Mesenchymal stem cell (in vitro differentiated cells and primary cell): ENCODE data around the gene FXYD1. TPM values are rescaled to one million over a fixed set of nuclear protein-coding genes. Genes with fewer than 3 reads are reported as not detected.
A peak's percentile ranks its signal among the peaks of the same experiment; 100 is the strongest.

Source experiments
- DNase-seq: peaks from one replicate; pipeline ENCODE4 v3.0.0-alpha.2; 2013
- H2AFZ ChIP-seq: one replicate; pipeline ENCODE4 v1.6.1; 2013; ENCODE audit warnings: low read depth, mild to moderate bottlenecking, control low read depth, inconsistent platforms, low read length, moderate library complexity
- H2AK5ac ChIP-seq: 2 replicates; pipeline ENCODE4 v1.6.1; 2013; ENCODE audit warnings: low read length, moderate library complexity, mild to moderate bottlenecking, inconsistent platforms; ENCODE audit not compliant: severe bottlenecking
- H2BK120ac ChIP-seq: one replicate; pipeline ENCODE4 v1.6.1; 2013; ENCODE audit warnings: low read depth, mild to moderate bottlenecking, inconsistent platforms, low read length, moderate library complexity
- H2BK12ac ChIP-seq, 2 experiments: one replicate each; pipeline ENCODE4 v1.6.1; 2013; ENCODE audit warnings: inconsistent platforms in 2 of 2, low read length in 2 of 2, mild to moderate bottlenecking in 2 of 2, moderate library complexity in 2 of 2, control low read depth in 1 of 2
- H2BK15ac ChIP-seq: one replicate; pipeline ENCODE4 v1.6.1; 2013; ENCODE audit warnings: mild to moderate bottlenecking, low read depth, inconsistent platforms; ENCODE audit not compliant: poor library complexity, severe bottlenecking
- H2BK5ac ChIP-seq: 2 replicates; pipeline ENCODE4 v1.6.1; 2013; ENCODE audit warnings: low read depth, mild to moderate bottlenecking, low read length, control low read depth, inconsistent platforms; ENCODE audit not compliant: poor library complexity, severe bottlenecking
- H3K14ac ChIP-seq, 2 experiments: one replicate each; pipeline ENCODE4 v1.6.1; 2013; ENCODE audit warnings: inconsistent platforms in 2 of 2, low read length in 2 of 2, control low read depth in 1 of 2, mild to moderate bottlenecking in 1 of 2, moderate library complexity in 1 of 2
- H3K18ac ChIP-seq, 2 experiments: one replicate each; pipeline ENCODE4 v1.6.1; 2013; ENCODE audit warnings: inconsistent platforms in 2 of 2, low read length in 2 of 2, control low read depth in 1 of 2, low read depth in 1 of 2, mild to moderate bottlenecking in 1 of 2
- H3K23ac ChIP-seq, 2 experiments: one replicate each; pipeline ENCODE4 v1.6.1; 2013; ENCODE audit warnings: inconsistent platforms in 2 of 2, low read length in 2 of 2, mild to moderate bottlenecking in 2 of 2, moderate library complexity in 2 of 2, control low read depth in 1 of 2
- H3K27ac ChIP-seq: 2 replicates; pipeline ENCODE4 v1.5.1; 2013; ENCODE audit warnings: mild to moderate bottlenecking, moderate library complexity, low read length, control low read depth, inconsistent platforms; ENCODE audit not compliant: poor library complexity, severe bottlenecking
- H3K27me3 ChIP-seq, 2 experiments: 2 replicates each; pipeline versions ENCODE4 v1.6.1 to v1.7.0; 2013; ENCODE audit warnings: low read length in 2 of 2, mild to moderate bottlenecking in 2 of 2, moderate library complexity in 2 of 2, control low read depth in 1 of 2, inconsistent platforms in 1 of 2; ENCODE audit not compliant: control insufficient read depth in 1 of 2, insufficient read depth in 1 of 2
- H3K36me3 ChIP-seq, 2 experiments: 2 replicates each; pipeline versions ENCODE4 v1.6.1 to v1.7.0; 2013; ENCODE audit warnings: low read length in 2 of 2, control low read depth in 1 of 2, inconsistent platforms in 1 of 2, low read depth in 1 of 2, mild to moderate bottlenecking in 1 of 2; ENCODE audit not compliant: insufficient read depth in 2 of 2, control insufficient read depth in 1 of 2
- H3K4ac ChIP-seq, 2 experiments: one replicate each; pipeline ENCODE4 v1.6.1; 2013; ENCODE audit warnings: inconsistent platforms in 2 of 2, low read length in 2 of 2, mild to moderate bottlenecking in 2 of 2, moderate library complexity in 2 of 2, control low read depth in 1 of 2, low read depth in 1 of 2
- H3K4me1 ChIP-seq: 2 replicates; pipeline ENCODE4 v1.6.1; 2013; ENCODE audit warnings: low read depth, low read length, control low read depth; ENCODE audit not compliant: control insufficient read depth, insufficient read depth
- H3K4me2 ChIP-seq: 2 replicates; pipeline ENCODE4 v1.6.1; 2013; ENCODE audit warnings: low read length, mild to moderate bottlenecking, inconsistent platforms; ENCODE audit not compliant: poor library complexity, severe bottlenecking
- H3K4me3 ChIP-seq, 2 experiments: 2 replicates each; pipeline versions ENCODE4 v1.5.1 to v1.7.0; 2013; ENCODE audit warnings: low read length in 2 of 2, mild to moderate bottlenecking in 2 of 2, control low read depth in 1 of 2, low read depth in 1 of 2; ENCODE audit not compliant: insufficient read depth in 1 of 2
- H3K79me1 ChIP-seq: replicated peaks from 2 replicates; pipeline ENCODE4 v1.6.1; 2013; ENCODE audit warnings: mild to moderate bottlenecking, control low read depth, low read length, inconsistent platforms; ENCODE audit not compliant: poor library complexity, severe bottlenecking
- H3K9ac ChIP-seq: 2 replicates; pipeline ENCODE4 v1.7.0; 2013; ENCODE audit warnings: mild to moderate bottlenecking, low read length, moderate library complexity
- H3K9me3 ChIP-seq: 2 replicates; pipeline ENCODE4 v1.7.0; 2013; ENCODE audit warnings: mild to moderate bottlenecking, low read length; ENCODE audit not compliant: control insufficient read depth
- H4K8ac ChIP-seq: one replicate; pipeline ENCODE4 v1.6.1; 2013; ENCODE audit warnings: inconsistent platforms, mild to moderate bottlenecking, low read length, moderate library complexity
- H4K91ac ChIP-seq: one replicate; pipeline ENCODE4 v1.6.1; 2013; ENCODE audit warnings: mild to moderate bottlenecking, low read length, inconsistent platforms
- WGBS: methylation state at CpG from one replicate; pipeline ENCODE4 v1.1.7; 2013; ENCODE audit warnings: mixed read lengths; 5-methylcytosine and 5-hydroxymethylcytosine counted together
- polyA plus RNA-seq, 2 experiments: library from polyadenylated mRNA; stranded (reverse); fragments of 200-250 nt; gene quantifications; one replicate each; pipeline ENCODE4 v1.2.3, GENCODE V29; 2013

The FXYD1 gene
- polyA plus RNA-seq (2013, experiment 1 of 2), result 0.33 TPM
- polyA plus RNA-seq (2013, experiment 2 of 2), result 0.33 TPM

GRCh38 chr19:35138305-35138892 is at the start of gene FXYD1:
Gene FXYD1 (plus strand): TSS chr19:35138824. CDS start chr19:35140080, 1,256 bp downstream.
- Histone ChIP-seq H3K4me3 (peak within 1 kb of the TSS in 1 of 2 experiments; percentile 66), H2BK12ac (no peak within 1 kb of the TSS), H2BK120ac (peak within 1 kb of the TSS; percentile 52), H3K18ac (peak within 1 kb of the TSS in 1 of 2 experiments; percentile 16), H4K8ac (peak within 1 kb of the TSS; percentile 20), H3K9me3 (no peaks in the 10 kb centered on the region), H3K4me1 (peaks cover 35% of the 10 kb centered on the region), H2BK5ac (no peak within 1 kb of the TSS), H3K23ac (no peak within 1 kb of the TSS), H2AK5ac (no peak within 1 kb of the TSS), H3K27ac (no peak within 1 kb of the TSS), H3K4ac (no peak within 1 kb of the TSS), H4K91ac (peak within 1 kb of the TSS; percentile 43), H3K14ac (peak within 1 kb of the TSS in 1 of 2 experiments; percentile 90), H3K4me2 (peak within 1 kb of the TSS; percentile 32), H3K27me3 (peaks cover 0 to 35% of the 10 kb centered on the region in 2 experiments), H3K79me1 (no peaks in the 10 kb centered on the region), H3K36me3 (no peaks in the 10 kb centered on the region), H3K9ac (peak within 1 kb of the TSS; percentile 86), H2AFZ (no peak within 1 kb of the TSS), H2BK15ac (peak within 1 kb of the TSS; percentile 34)
- WGBS, result 64% methylated on average over 7 of the region's 18 CpGs
- DNase-seq, result no peak

GRCh38 chr19:35089554-35089953 is 49.1 kb upstream of the FXYD1 start:
- Histone ChIP-seq H2BK5ac (no peak overlapping the region), H3K4me2 (no peak overlapping the region), H2AFZ (no peak overlapping the region), H3K9ac (no peak overlapping the region), H2BK15ac (no peak overlapping the region), H3K9me3 (no peaks in the 10 kb centered on the region), H4K91ac (no peak overlapping the region), H3K27ac (no peak overlapping the region), H2BK12ac (no peak overlapping the region), H3K4ac (no peak overlapping the region), H3K4me3 (no peak overlapping the region), H4K8ac (no peak overlapping the region), H3K27me3 (peaks cover 0 to 31% of the 10 kb centered on the region in 2 experiments), H3K18ac (no peak overlapping the region), H2BK120ac (no peak overlapping the region), H3K79me1 (no peaks in the 10 kb centered on the region), H3K36me3 (no peaks in the 10 kb centered on the region), H3K14ac (no peak overlapping the region), H2AK5ac (no peak overlapping the region), H3K23ac (no peak overlapping the region), H3K4me1 (peaks cover 11% of the 10 kb centered on the region)
- no peak for DNase-seq
- WGBS, result 89% methylated on average over 7 of the region's 8 CpGs

GRCh38 chr19:35090160-35090505 is 48.5 kb upstream of the FXYD1 start:
- H3K9me3 ChIP-seq, result no peaks in the 10 kb centered on the region
- 72% methylated on average over 7 of the region's 9 CpGs for WGBS
- no peaks in the 10 kb centered on the region for H3K79me1 ChIP-seq

GRCh38 chr19:35090506-35091214 is 48.0 kb upstream of the FXYD1 start:
- Histone ChIP-seq H3K4me3 (peak overlapping the region in 1 of 2 experiments; percentile 51), H4K91ac (no peak overlapping the region), H3K79me1 (no peaks in the 10 kb centered on the region), H3K9me3 (no peaks in the 10 kb centered on the region), H2BK120ac (no peak overlapping the region), H3K27me3 (peaks cover 0 to 25% of the 10 kb centered on the region in 2 experiments), H2AFZ (peak overlapping the region; percentile 66), H2BK15ac (no peak overlapping the region), H3K23ac (no peak overlapping the region), H3K4me2 (peak overlapping the region; percentile 30), H3K27ac (no peak overlapping the region), H3K18ac (no peak overlapping the region), H2BK5ac (no peak overlapping the region), H3K4me1 (peaks cover 11% of the 10 kb centered on the region), H3K9ac (peak overlapping the region; percentile 32), H2BK12ac (no peak overlapping the region), H3K4ac (no peak overlapping the region), H2AK5ac (no peak overlapping the region), H4K8ac (no peak overlapping the region), H3K14ac (no peak overlapping the region), H3K36me3 (no peaks in the 10 kb centered on the region)
- DNase-seq, result peak; percentile 69
- WGBS, result 24% methylated on average over 34 of the region's 36 CpGs

More at GRCh38 chr19:35090160-35090505, 48.5 kb upstream of the FXYD1 start:
- Histone ChIP-seq H3K14ac (no peak overlapping the region), H2BK5ac (no peak overlapping the region), H3K4ac (no peak overlapping the region), H3K27me3 (peaks cover 0 to 29% of the 10 kb centered on the region in 2 experiments), H2AK5ac (no peak overlapping the region), H3K4me1 (peaks cover 11% of the 10 kb centered on the region), H3K23ac (no peak overlapping the region), H2BK120ac (no peak overlapping the region), H4K91ac (no peak overlapping the region), H2AFZ (no peak overlapping the region), H3K4me2 (no peak overlapping the region), H2BK12ac (no peak overlapping the region), H3K4me3 (peak overlapping the region in 1 of 2 experiments; percentile 41), H2BK15ac (no peak overlapping the region), H4K8ac (no peak overlapping the region), H3K36me3 (no peaks in the 10 kb centered on the region), H3K27ac (no peak overlapping the region), H3K9ac (no peak overlapping the region), H3K18ac (no peak overlapping the region)
- DNase-seq, result no peak
